ENCODE measurements around the gene SIGLEC1. TPM values are rescaled to one million over a fixed set of nuclear protein-coding genes. Genes with fewer than 3 reads are reported as not detected.
A peak's percentile ranks its signal among the peaks of the same experiment; 100 is the strongest.

Gene SIGLEC1
- total RNA-seq, 1 donor from 2014 or later = 53.6 TPM

- Histone ChIP-seq H3K4me1 (peaks cover 5% of the 10 kb centered on the region), H3K36me3 (no peaks in the 10 kb centered on the region), H3K4me3 (no peak overlapping the region), H3K27ac (no peak overlapping the region), H3K27me3 (peaks cover 13% of the 10 kb centered on the region), H3K9me3 (no peaks in the 10 kb centered on the region)
- DNase-seq (no peak), ATAC-seq (no peak)
- intact Hi-C loops (cut with DNase I) = no loop called here
- TF ChIP-seq CTCF (IDR thresholded peaks at IDR 0.05) = no peak
These were observed 36.8 kb upstream of the SIGLEC1 start for GRCh38 chr20:3749087-3749688.

GRCh38 chr20:3748073-3748472 lies 35.7 kb upstream of the SIGLEC1 start:
- ATAC-seq (no peak), DNase-seq (no peak)
- no peaks in the 10 kb centered on the region for H3K36me3 ChIP-seq
- H3K4me1 ChIP-seq = peaks cover 5% of the 10 kb centered on the region
- H3K9me3 ChIP-seq = no peaks in the 10 kb centered on the region
- intact Hi-C loops (cut with DNase I) = no loop called here
- TF ChIP-seq CTCF (IDR thresholded peaks at IDR 0.05) = no peak
- no peak overlapping the region for H3K4me3 ChIP-seq
- H3K27me3 ChIP-seq = peaks cover 13% of the 10 kb centered on the region
- no peak overlapping the region for H3K27ac ChIP-seq

GRCh38 chr20:3747471-3747870 lies 35.1 kb upstream of the SIGLEC1 start:
- intact Hi-C loops (cut with DNase I) = no loop called here
- Histone ChIP-seq H3K4me1 (peaks cover 5% of the 10 kb centered on the region), H3K27me3 (peaks cover 13% of the 10 kb centered on the region), H3K27ac (no peak overlapping the region), H3K9me3 (no peaks in the 10 kb centered on the region), H3K36me3 (no peaks in the 10 kb centered on the region), H3K4me3 (no peak overlapping the region)
- ATAC-seq (no peak), DNase-seq (no peak)
- no peak for TF ChIP-seq CTCF (IDR thresholded peaks at IDR 0.05)

- Histone ChIP-seq H3K4me1 (peaks cover 5% of the 10 kb centered on the region), H3K27ac (no peak overlapping the region), H3K4me3 (no peak overlapping the region), H3K27me3 (peaks cover 13% of the 10 kb centered on the region), H3K36me3 (no peaks in the 10 kb centered on the region), H3K9me3 (no peaks in the 10 kb centered on the region)
- ATAC-seq (no peak), DNase-seq (no peak)
- no peak for TF ChIP-seq CTCF (IDR thresholded peaks at IDR 0.05)
- intact Hi-C loops (cut with DNase I) = no loop called here
These were observed 33.3 kb upstream of the SIGLEC1 start for GRCh38 chr20:3745686-3746173.

- TF ChIP-seq CTCF (IDR thresholded peaks at IDR 0.05) = no peak
- Histone ChIP-seq H3K4me1 (peaks cover 8% of the 10 kb centered on the region), H3K4me3 (peak overlapping the region; percentile 28), H3K36me3 (no peaks in the 10 kb centered on the region), H3K27me3 (peaks cover 11% of the 10 kb centered on the region), H3K27ac (no peak overlapping the region), H3K9me3 (no peaks in the 10 kb centered on the region)
- DNase-seq (peak; percentile 94), ATAC-seq (peak; percentile 92)
- intact Hi-C loops (cut with DNase I) = no loop called here
These were observed 32.6 kb upstream of the SIGLEC1 start for GRCh38 chr20:3744806-3745685.
